ENCODE data around the gene DYNLT4. TPM values are rescaled to one million over a fixed set of nuclear protein-coding genes. Genes with fewer than 3 reads are reported as not detected.
A peak's percentile ranks its signal among the peaks of the same experiment; 100 is the strongest.

DYNLT4 gene
- total RNA-seq, 3 donors from 2014 or later (not counting 1 experiment from before 2014, with no cell fraction given), result 0.96 to 1.2 TPM; not detected in 1

DNA sequence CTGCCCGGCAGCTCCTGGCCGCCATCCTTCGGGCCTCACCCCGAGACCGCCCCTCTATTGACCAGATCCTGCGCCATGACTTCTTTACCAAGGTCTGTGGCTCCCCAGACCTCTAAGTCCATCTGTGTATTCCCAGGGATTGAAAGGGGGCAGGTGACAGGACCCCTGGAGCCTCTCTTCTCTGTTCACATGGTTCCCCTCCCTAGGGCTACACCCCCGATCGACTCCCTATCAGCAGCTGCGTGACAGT, 4.2 kb downstream of the DYNLT4 start:
- Mint-ChIP-seq H3K36me3 (no peaks in the 10 kb centered on the region), H3K27ac (peak overlapping the region in 1 of 2 donors; percentile 12), H3K4me3 (no peak overlapping the region), H3K9me3 (no peaks in the 10 kb centered on the region), H3K4me1 (peaks cover 12 to 32% of the 10 kb centered on the region in 2 donors), H3K27me3 (ENCODE audit: low read depth in 2 of 2) (no peaks in the 10 kb centered on the region)
- H3K27ac ChIP-seq (ENCODE audit: low read length), result no peak overlapping the region
- DNase-seq (no peak), ATAC-seq (no peak)
- H3K36me3 ChIP-seq (ENCODE audit: control insufficient read depth, insufficient read depth, low read length), result peaks cover 20% of the 10 kb centered on the region
- intact Hi-C loops (cut with micrococcal nuclease), result no loop called here
- H3K27me3 ChIP-seq (ENCODE audit: control insufficient read depth, insufficient read depth, low read length), result no peaks in the 10 kb centered on the region
- no peak overlapping the region for H3K4me3 ChIP-seq (ENCODE audit: low read length)
- WGBS (ENCODE audit: insufficient coverage), result 94% methylated on average over 8 of the region's 9 CpGs
- H3K4me1 ChIP-seq (ENCODE audit: control insufficient read depth, insufficient read depth, low read length), result peaks cover 44% of the 10 kb centered on the region
- TF ChIP-seq, protein P1, sequence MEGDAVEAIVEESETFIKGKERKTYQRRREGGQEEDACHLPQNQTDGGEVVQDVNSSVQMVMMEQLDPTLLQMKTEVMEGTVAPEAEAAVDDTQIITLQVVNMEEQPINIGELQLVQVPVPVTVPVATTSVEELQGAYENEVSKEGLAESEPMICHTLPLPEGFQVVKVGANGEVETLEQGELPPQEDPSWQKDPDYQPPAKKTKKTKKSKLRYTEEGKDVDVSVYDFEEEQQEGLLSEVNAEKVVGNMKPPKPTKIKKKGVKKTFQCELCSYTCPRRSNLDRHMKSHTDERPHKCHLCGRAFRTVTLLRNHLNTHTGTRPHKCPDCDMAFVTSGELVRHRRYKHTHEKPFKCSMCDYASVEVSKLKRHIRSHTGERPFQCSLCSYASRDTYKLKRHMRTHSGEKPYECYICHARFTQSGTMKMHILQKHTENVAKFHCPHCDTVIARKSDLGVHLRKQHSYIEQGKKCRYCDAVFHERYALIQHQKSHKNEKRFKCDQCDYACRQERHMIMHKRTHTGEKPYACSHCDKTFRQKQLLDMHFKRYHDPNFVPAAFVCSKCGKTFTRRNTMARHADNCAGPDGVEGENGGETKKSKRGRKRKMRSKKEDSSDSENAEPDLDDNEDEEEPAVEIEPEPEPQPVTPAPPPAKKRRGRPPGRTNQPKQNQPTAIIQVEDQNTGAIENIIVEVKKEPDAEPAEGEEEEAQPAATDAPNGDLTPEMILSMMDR (IDR thresholded peaks at IDR 0.05), result no peak
- no peaks in the 10 kb centered on the region for H3K9me3 ChIP-seq (ENCODE audit: control insufficient read depth, insufficient read depth, low read length)

DNA sequence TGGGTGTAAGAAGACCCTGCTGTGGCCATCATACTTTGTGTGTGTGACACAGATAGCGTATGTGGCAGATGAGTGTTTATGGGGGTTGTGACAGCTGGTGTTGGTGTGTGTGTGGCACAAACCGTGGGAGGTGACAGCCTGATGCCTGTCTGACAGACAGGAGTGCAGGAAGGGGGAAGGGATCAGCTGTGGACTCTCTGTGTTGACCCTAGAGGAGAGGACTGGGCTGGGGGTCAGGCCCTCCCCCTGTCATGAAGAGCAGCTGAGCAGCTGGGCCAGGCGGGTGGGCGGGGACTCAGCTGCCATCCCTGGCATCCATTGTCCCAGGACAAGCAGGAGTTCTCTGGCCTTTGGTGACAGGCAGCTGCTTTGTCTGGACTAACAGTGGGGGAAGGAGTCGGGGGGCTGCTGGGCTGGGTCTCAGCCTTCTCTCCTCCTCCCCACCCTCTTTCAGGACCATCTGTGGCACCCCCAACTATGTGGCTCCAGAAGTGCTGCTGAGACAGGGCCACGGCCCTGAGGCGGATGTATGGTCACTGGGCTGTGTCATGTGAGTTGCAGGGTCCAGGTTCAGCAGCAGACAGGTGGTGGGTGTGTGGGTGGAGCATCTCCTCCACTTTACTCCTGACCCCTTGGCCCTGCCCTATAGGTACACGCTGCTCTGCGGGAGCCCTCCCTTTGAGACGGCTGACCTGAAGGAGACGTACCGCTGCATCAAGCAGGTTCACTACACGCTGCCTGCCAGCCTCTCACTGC, 4.7 kb downstream of the DYNLT4 start:
- Histone ChIP-seq H3K4me1 (ENCODE audit: control insufficient read depth, insufficient read depth, low read length) (peaks cover 39% of the 10 kb centered on the region), H3K27me3 (ENCODE audit: control insufficient read depth, insufficient read depth, low read length) (no peaks in the 10 kb centered on the region), H3K9me3 (ENCODE audit: control insufficient read depth, insufficient read depth, low read length) (no peaks in the 10 kb centered on the region), H3K4me3 (ENCODE audit: low read length) (no peak overlapping the region), H3K36me3 (ENCODE audit: control insufficient read depth, insufficient read depth, low read length) (peaks cover 20% of the 10 kb centered on the region), H3K27ac (ENCODE audit: low read length) (no peak overlapping the region)
- DNase-seq (no peak), ATAC-seq (no peak)
- intact Hi-C loops (cut with micrococcal nuclease), result no loop called here
- H3K27ac Mint-ChIP-seq, result peak overlapping the region in 1 of 2 donors; percentile 12
- H3K9me3 Mint-ChIP-seq, result no peaks in the 10 kb centered on the region
- H3K4me3 Mint-ChIP-seq, result peak overlapping the region; percentile 6
- 88% methylated on average over 13 of the region's 13 CpGs for WGBS (ENCODE audit: insufficient coverage)
- no peaks in the 10 kb centered on the region for H3K36me3 Mint-ChIP-seq
- H3K27me3 Mint-ChIP-seq (ENCODE audit: low read depth in 2 of 2), result no peaks in the 10 kb centered on the region
- H3K4me1 Mint-ChIP-seq, result peaks cover 8 to 27% of the 10 kb centered on the region in 2 donors
- TF ChIP-seq, protein P1 (IDR thresholded peaks at IDR 0.05), result no peak

DNA sequence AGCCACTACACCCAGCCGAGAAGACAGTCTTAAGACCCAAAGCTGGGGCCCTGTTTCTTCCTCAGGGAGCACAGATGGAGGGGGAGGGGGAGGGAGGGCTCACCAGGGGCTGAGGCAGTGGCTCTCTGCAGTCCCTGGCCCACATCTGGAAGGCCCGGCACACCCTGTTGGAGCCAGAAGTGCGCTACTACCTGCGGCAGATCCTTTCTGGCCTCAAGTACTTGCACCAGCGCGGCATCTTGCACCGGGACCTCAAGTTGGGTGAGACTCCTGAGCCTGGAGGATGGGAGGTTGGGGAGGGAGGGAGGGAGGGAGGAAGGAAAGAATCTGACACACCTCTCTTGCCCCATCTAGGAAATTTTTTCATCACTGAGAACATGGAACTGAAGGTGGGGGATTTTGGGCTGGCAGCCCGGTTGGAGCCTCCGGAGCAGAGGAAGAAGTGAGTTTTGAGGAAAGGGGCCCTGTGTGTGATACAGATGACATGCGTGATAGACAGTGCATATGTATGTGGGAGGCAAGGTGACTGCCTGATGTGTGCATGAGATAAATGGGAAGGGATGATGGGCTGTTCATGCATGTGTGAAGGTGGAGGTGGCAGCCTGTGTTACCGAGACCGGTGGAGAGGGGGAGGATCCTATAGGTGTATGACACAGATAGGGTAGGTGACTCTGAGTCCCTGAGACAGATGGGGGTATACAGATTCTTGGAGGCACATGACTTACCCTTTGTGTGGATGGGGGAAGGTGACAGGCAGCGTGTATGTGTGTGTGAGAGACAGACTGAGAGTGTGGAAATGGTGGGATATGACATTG, 5.5 kb downstream of the DYNLT4 start:
- Mint-ChIP-seq H3K36me3 (no peaks in the 10 kb centered on the region), H3K27me3 (ENCODE audit: low read depth in 2 of 2) (no peaks in the 10 kb centered on the region), H3K9me3 (no peaks in the 10 kb centered on the region), H3K4me3 (peak overlapping the region; percentile 63), H3K27ac (peak overlapping the region in 1 of 2 donors; percentile 12), H3K4me1 (peaks cover 5 to 20% of the 10 kb centered on the region in 2 donors)
- intact Hi-C loops (cut with micrococcal nuclease), result loop anchor here (2.0 kb wide), 1 partner anchor 17 kb away; no protein-coding TSS in a partner anchor
- peak in 1 of 2 donors; percentile 62 for DNase-seq
- Histone ChIP-seq H3K36me3 (ENCODE audit: control insufficient read depth, insufficient read depth, low read length) (peaks cover 20% of the 10 kb centered on the region), H3K27ac (ENCODE audit: low read length) (no peak overlapping the region), H3K4me1 (ENCODE audit: control insufficient read depth, insufficient read depth, low read length) (peaks cover 31% of the 10 kb centered on the region), H3K9me3 (ENCODE audit: control insufficient read depth, insufficient read depth, low read length) (no peaks in the 10 kb centered on the region), H3K27me3 (ENCODE audit: control insufficient read depth, insufficient read depth, low read length) (no peaks in the 10 kb centered on the region), H3K4me3 (ENCODE audit: low read length) (no peak overlapping the region)
- TF ChIP-seq, protein P1 (IDR thresholded peaks at IDR 0.05), result no peak
- 79% methylated on average over 13 of the region's 13 CpGs for WGBS (ENCODE audit: insufficient coverage)
- no peak for ATAC-seq

Data from natural killer cell (primary cell).